Measurements from ENCODE around the gene DENND1A.

GRCh38 chr9:123383512-123384170, 546.3 kb downstream of the DENND1A start:
- TF ChIP-seq, protein P1, sequence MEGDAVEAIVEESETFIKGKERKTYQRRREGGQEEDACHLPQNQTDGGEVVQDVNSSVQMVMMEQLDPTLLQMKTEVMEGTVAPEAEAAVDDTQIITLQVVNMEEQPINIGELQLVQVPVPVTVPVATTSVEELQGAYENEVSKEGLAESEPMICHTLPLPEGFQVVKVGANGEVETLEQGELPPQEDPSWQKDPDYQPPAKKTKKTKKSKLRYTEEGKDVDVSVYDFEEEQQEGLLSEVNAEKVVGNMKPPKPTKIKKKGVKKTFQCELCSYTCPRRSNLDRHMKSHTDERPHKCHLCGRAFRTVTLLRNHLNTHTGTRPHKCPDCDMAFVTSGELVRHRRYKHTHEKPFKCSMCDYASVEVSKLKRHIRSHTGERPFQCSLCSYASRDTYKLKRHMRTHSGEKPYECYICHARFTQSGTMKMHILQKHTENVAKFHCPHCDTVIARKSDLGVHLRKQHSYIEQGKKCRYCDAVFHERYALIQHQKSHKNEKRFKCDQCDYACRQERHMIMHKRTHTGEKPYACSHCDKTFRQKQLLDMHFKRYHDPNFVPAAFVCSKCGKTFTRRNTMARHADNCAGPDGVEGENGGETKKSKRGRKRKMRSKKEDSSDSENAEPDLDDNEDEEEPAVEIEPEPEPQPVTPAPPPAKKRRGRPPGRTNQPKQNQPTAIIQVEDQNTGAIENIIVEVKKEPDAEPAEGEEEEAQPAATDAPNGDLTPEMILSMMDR (IDR thresholded peaks at IDR 0.05) = no peak
- TF ChIP-seq POLR2AphosphoS5 (IDR thresholded peaks at IDR 0.05) = no peak
- TF ChIP-seq POLR2A (IDR thresholded peaks at IDR 0.05) = no peak
- no peak for TF ChIP-seq EP300 (IDR thresholded peaks at IDR 0.05)
